T-helper 9 cell (primary cell): Measurements from ENCODE around the gene MTO1.
"Not testable (repeated sequence)": the region's sequence is repeated elsewhere in the genome, so short reads cannot be mapped to it uniquely, and the experiment has no call there.

ENCODE experiments used
- DNase-seq: peaks from one replicate; pipeline ENCODE4 v3.0.0-alpha.2; 2020

The MTO1 gene

GRCh38 chr6:73505142-73505541 lies 43.6 kb downstream of the MTO1 start:
- DNase-seq, result no peak

GRCh38 chr6:73505705-73506104 lies 44.2 kb downstream of the MTO1 start:
- DNase-seq, result not testable (repeated sequence)

- no peak for DNase-seq
Observed at GRCh38 chr6:73506246-73506645, 44.7 kb downstream of the MTO1 start.

- DNase-seq, result no peak
Observed at GRCh38 chr6:73508776-73509175, 47.2 kb downstream of the MTO1 start.

GRCh38 chr6:73509851-73510250 lies 48.3 kb downstream of the MTO1 start:
- no peak for DNase-seq

- DNase-seq, result no peak
Observed at GRCh38 chr6:73511796-73512195, 50.3 kb downstream of the MTO1 start.

GRCh38 chr6:73513496-73513854 lies 51.9 kb downstream of the MTO1 start:
- no peak for DNase-seq

- no peak for DNase-seq
Observed at GRCh38 chr6:73514746-73515110, 53.2 kb downstream of the MTO1 start.

GRCh38 chr6:73515204-73515655 lies 53.7 kb downstream of the MTO1 start:
- no peak for DNase-seq

GRCh38 chr6:73516514-73517489 lies 55.3 kb downstream of the MTO1 start:
- DNase-seq, result no peak

- DNase-seq, result not testable (repeated sequence)
Observed at GRCh38 chr6:73518100-73518981, 56.8 kb downstream of the MTO1 start.

- DNase-seq, result not testable (repeated sequence)
Observed at GRCh38 chr6:73518982-73519881, 57.7 kb downstream of the MTO1 start.

GRCh38 chr6:73519926-73520687 lies 58.6 kb downstream of the MTO1 start:
- DNase-seq, result peak; percentile 72

GRCh38 chr6:73520688-73521350 lies 59.3 kb downstream of the MTO1 start, which contains the start of gene EEF1A1:
TSS of gene EEF1A1 (minus strand) at chr6:73521032. CDS start at chr6:73520026, 1,006 bp downstream.
- peak; percentile 99 for DNase-seq

GRCh38 chr6:73521351-73521985 lies 59.9 kb downstream of the MTO1 start:
- peak; percentile 59 for DNase-seq

GRCh38 chr6:73523434-73524123 lies 62.0 kb downstream of the MTO1 start:
- DNase-seq, result peak; percentile 66

GRCh38 chr6:73525546-73526330 lies 64.2 kb downstream of the MTO1 start:
- DNase-seq, result no peak

- DNase-seq, result no peak
Observed at GRCh38 chr6:73528897-73529296, 67.4 kb downstream of the MTO1 start.

GRCh38 chr6:73532293-73532692 lies 70.8 kb downstream of the MTO1 start:
- DNase-seq, result no peak
